SK-N-MC (cell line): ENCODE measurements around the gene SOBP.

Experiments used
- EZH2 ChIP-seq: fragments of 200-600 bp; sonication (generic); IDR thresholded peaks from one replicate; pipeline ENCODE4 v1.6.1; 2017; ENCODE audit warnings: antibody characterized with exemption
- FOXP2 ChIP-seq: optimal IDR thresholded peaks from 2 replicates; pipeline ENCODE3; 2011; ENCODE audit warnings: mild to moderate bottlenecking, moderate library complexity; ENCODE audit not compliant: insufficient read depth; ENCODE audit errors: extremely low read length, control extremely low read depth
- POLR2AphosphoS5 ChIP-seq: IDR thresholded peaks from 2 replicates; pipeline ENCODE4 v1.6.1; 2012; ENCODE audit warnings: mild to moderate bottlenecking, low read depth, low read length, borderline replicate concordance

- no peak for TF ChIP-seq POLR2AphosphoS5
- TF ChIP-seq EZH2, result no peak
- TF ChIP-seq FOXP2, result no peak
Observed at GRCh38 chr6:107630348-107630977, 140.5 kb downstream of the SOBP start.
